PC-3 (cell line): ENCODE measurements around the gene GPRIN3. TPM values are rescaled to one million over a fixed set of nuclear protein-coding genes. Genes with fewer than 3 reads are reported as not detected.

Experiments used
- total RNA-seq: library from RNA; depleted of rRNA; stranded (reverse); fragments of >200 nt; gene quantifications from 2 replicates; pipeline ENCODE4 v1.2.3, GENCODE V29; 2014; rRNA removed

GPRIN3 gene
- total RNA-seq, 1 experiment from 2014 or later, result not detected

Other genes starting within 250 kb of the GPRIN3 start
- gene TIGD2, start 196.3 kb downstream of the GPRIN3 start, total RNA-seq, result 4.2 and 5.4 TPM in 2 replicates